LNCaP clone FGC (cell line): Measurements from ENCODE around the gene MDGA2.

Experiments used
- DNase-seq: peaks from one replicate; pipeline ENCODE4 v3.0.0-alpha.2; 2011; ENCODE audit warnings: low read depth
- H3K4me3 ChIP-seq: 2 replicates; pipeline ENCODE4 v1.5.1; 2011; ENCODE audit warnings: mild to moderate bottlenecking, low read depth, low read length, control low read depth
- CTCF ChIP-seq: IDR thresholded peaks from 2 replicates; pipeline ENCODE4 v1.5.1; 2012; ENCODE audit warnings: mild to moderate bottlenecking; ENCODE audit not compliant: control insufficient read depth, insufficient read depth; ENCODE audit errors: extremely low read depth

Gene MDGA2

DNA sequence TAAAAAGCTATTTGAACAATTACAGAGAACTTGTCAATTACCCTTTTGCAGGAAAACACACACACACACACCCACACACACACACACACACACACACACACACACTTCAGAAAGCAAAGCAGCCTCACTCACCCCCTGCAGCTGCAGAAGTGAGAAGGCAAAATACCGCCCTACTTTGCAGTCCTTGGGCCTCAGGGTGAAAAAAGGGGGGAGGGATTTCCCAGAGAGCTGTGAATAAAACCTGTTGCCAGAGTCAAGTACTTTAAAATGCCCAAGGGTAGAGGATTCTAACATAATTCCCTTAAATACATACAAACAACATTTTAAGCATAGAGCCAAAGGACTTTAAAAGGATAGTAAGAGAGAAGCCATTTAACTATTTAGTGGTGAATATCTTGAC lies 285.9 kb downstream of the MDGA2 start:
- no peak overlapping the region for H3K4me3 ChIP-seq
- no peak for TF ChIP-seq CTCF
- DNase-seq: no peak

DNA sequence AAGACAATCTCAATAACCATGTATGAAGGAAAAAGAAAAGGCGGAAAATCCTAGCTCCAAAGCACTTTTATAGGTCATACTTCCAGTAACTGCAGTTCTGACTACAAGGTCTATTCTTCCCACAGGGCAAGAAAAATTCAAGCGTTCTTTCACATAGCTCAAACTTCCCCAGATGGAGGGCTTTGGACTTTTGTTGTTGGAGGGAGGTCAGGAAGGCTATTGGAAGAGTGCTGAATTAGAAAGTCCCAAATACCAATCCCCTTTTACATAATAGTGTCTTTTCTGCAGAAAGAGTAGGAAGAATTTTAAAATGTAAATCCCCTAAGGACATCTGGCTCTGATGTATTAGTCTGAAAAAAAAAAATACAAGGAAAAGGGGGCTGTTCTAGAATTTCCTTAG lies 309.4 kb downstream of the MDGA2 start:
- no peak for DNase-seq
- H3K4me3 ChIP-seq: no peak overlapping the region
- TF ChIP-seq CTCF: no peak

DNA sequence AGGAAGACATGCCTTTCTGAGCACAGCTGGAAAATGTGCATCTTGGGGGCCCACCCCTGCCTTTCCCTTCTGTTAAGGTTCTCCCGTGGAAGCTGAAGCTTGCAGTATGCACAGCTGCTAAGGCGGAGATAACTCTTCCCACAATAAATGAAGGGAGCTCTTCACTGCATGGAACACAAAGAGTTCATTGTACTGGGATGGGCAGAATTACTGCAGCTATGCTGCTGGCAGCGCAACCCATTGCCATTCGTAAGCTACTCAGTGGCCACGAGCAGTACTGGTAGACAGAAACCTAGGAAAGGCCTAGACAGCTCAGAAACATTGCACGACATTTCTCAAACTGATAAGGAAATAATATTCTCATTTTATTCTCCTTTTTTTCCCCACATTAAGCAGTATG lies 310.2 kb downstream of the MDGA2 start:
- no peak for TF ChIP-seq CTCF
- no peak for DNase-seq
- H3K4me3 ChIP-seq: no peak overlapping the region

GRCh38 chr14:47353186-47353585 lies 322.2 kb downstream of the MDGA2 start:
- DNase-seq: no peak
- no peak overlapping the region for H3K4me3 ChIP-seq
- no peak for TF ChIP-seq CTCF

GRCh38 chr14:47346849-47347248 lies 328.6 kb downstream of the MDGA2 start:
- no peak for DNase-seq
- H3K4me3 ChIP-seq: no peak overlapping the region
- TF ChIP-seq CTCF: no peak

DNA sequence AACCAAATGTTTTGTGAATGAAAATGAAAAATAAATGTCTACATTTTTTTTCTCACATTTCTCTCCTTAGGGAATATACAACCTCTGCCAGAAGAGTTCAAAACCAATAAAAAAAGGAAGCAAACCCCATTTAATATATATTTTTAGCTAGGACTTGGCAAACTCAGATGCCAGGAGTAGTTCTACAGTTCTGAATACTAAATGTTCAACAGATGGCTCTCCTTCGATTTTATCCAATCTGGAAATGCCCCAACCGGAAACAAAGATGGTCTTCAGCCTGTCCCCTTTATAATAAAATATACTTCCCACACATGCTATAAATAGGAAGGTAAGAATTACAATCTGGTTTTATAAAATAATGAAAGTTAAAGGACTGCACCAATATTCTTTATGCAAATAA lies 330.4 kb downstream of the MDGA2 start:
- DNase-seq: no peak
- no peak for TF ChIP-seq CTCF
- no peak overlapping the region for H3K4me3 ChIP-seq

- DNase-seq: no peak
- H3K4me3 ChIP-seq: no peak overlapping the region
- TF ChIP-seq CTCF: no peak
Observed at GRCh38 chr14:47332939-47333338, 342.5 kb downstream of the MDGA2 start.
